Mesodermal cell (in vitro differentiated cells): ENCODE data around the gene DEDD2.

ENCODE experiments used
- H3K27ac ChIP-seq: 2 replicates; pipeline ENCODE4 v1.7.0; 2013; ENCODE audit warnings: mild to moderate bottlenecking, low read depth, low read length, moderate library complexity; ENCODE audit not compliant: severe bottlenecking
- H3K36me3 ChIP-seq: 2 replicates; pipeline ENCODE4 v1.7.1; 2013; ENCODE audit warnings: mild to moderate bottlenecking, low read length, moderate library complexity; ENCODE audit not compliant: control insufficient read depth, insufficient read depth
- H3K4me1 ChIP-seq: one replicate; pipeline ENCODE4 v1.7.1; 2013; ENCODE audit warnings: mild to moderate bottlenecking, low read length; ENCODE audit not compliant: insufficient read depth, control insufficient read depth, poor library complexity, severe bottlenecking
- H3K4me3 ChIP-seq: 2 replicates; pipeline ENCODE4 v1.7.0; 2013; ENCODE audit warnings: low read length, control low read depth, mild to moderate bottlenecking; ENCODE audit not compliant: insufficient read depth, poor library complexity, severe bottlenecking; ENCODE audit errors: extremely low read depth
- H3K9me3 ChIP-seq: 2 replicates; pipeline ENCODE4 v1.7.1; 2013; ENCODE audit warnings: mild to moderate bottlenecking, low read length, moderate library complexity; ENCODE audit not compliant: control insufficient read depth
- WGBS, 2 experiments: methylation state at CpG; one replicate each; pipeline ENCODE4 v1.1.5; 2013; ENCODE audit warnings: missing lambda C conversion rate in 2 of 2; ENCODE audit not compliant: insufficient coverage in 2 of 2; 5-methylcytosine and 5-hydroxymethylcytosine counted together

DEDD2 gene

GRCh38 chr19:42193706-42194105, 23.8 kb downstream of the DEDD2 start:
- no peaks in the 10 kb centered on the region for H3K4me1 ChIP-seq
- H3K27ac ChIP-seq = no peak overlapping the region
- H3K4me3 ChIP-seq = no peak overlapping the region
- peaks cover 11% of the 10 kb centered on the region for H3K36me3 ChIP-seq
- 88 to 100% methylated on average over 1 of the region's 3 CpGs for WGBS, 2 experiments
- H3K9me3 ChIP-seq = peaks cover 4% of the 10 kb centered on the region

GRCh38 chr19:42193294-42193693, 24.2 kb downstream of the DEDD2 start:
- Histone ChIP-seq H3K27ac (no peak overlapping the region), H3K9me3 (peaks cover 4% of the 10 kb centered on the region), H3K4me1 (no peaks in the 10 kb centered on the region), H3K4me3 (no peak overlapping the region), H3K36me3 (peaks cover 7% of the 10 kb centered on the region)
- WGBS, 2 experiments = no CpG with 5 or more reads among the region's 1 CpG

- peaks cover 4% of the 10 kb centered on the region for H3K9me3 ChIP-seq
- H3K36me3 ChIP-seq = no peaks in the 10 kb centered on the region
- H3K27ac ChIP-seq = no peak overlapping the region
- 70 to 80% methylated on average over 1 to 2 of the region's 3 CpGs for WGBS, 2 experiments
- H3K4me1 ChIP-seq = no peaks in the 10 kb centered on the region
- H3K4me3 ChIP-seq = no peak overlapping the region
These were observed 25.6 kb downstream of the DEDD2 start for GRCh38 chr19:42191855-42192254.

DNA sequence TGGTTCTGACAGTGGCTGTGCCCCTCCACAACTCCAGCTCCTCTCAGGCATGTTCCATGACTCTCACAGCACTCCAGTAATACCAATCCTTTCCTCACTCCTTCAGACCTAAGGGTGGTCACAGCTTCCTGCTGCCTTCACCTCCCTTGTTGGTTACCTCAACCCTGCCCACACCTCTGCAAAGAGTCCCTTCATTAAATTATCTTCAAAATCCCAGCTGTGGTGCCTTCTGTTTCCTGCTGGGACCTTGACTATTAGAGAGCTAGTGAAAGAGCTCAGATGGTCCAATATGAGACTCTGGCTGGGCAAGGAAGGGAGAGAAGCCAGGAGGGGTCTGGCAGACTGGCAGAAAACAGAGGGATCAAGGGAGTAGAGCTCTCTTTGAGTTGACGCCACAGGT, 26.1 kb downstream of the DEDD2 start:
- no peak overlapping the region for H3K4me3 ChIP-seq
- no peak overlapping the region for H3K27ac ChIP-seq
- whole genome bisulfite sequencing, 2 experiments = 81 to 90% methylated on average over 1 of the region's 1 CpG
- H3K36me3 ChIP-seq = no peaks in the 10 kb centered on the region
- peaks cover 4% of the 10 kb centered on the region for H3K9me3 ChIP-seq
- no peaks in the 10 kb centered on the region for H3K4me1 ChIP-seq

- Histone ChIP-seq H3K27ac (no peak overlapping the region), H3K4me1 (peaks cover 9% of the 10 kb centered on the region), H3K36me3 (no peaks in the 10 kb centered on the region), H3K4me3 (no peak overlapping the region), H3K9me3 (peaks cover 4% of the 10 kb centered on the region)
- WGBS, 2 experiments = 81 to 85% methylated on average over 3 of the region's 3 CpGs
These were observed 28.3 kb downstream of the DEDD2 start for GRCh38 chr19:42189133-42189532.

DNA sequence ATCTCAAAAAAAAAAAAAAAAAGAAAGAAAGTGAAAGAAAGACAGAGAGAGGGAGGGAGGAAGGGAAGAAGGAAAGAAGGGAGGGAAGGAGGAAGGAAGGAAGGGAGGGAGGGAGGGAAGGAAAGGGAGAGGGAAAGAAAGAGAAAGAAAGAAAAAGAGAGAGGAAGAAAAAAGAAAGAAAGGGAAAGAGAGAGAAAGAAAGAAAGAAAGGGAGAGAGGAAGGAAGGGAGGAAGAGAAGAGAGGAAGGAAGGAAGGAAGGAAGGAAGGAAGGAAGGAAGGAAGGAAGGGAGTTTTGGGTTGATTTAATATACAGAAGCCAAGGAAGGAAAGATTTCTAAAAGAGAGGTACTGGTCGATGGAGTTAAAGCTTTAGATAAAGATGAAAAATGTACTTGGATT, 28.8 kb downstream of the DEDD2 start:
- no peak overlapping the region for H3K27ac ChIP-seq
- H3K4me1 ChIP-seq = peaks cover 9% of the 10 kb centered on the region
- 86% methylated on average over 1 of the region's 1 CpG for WGBS, 2 experiments
- no peak overlapping the region for H3K4me3 ChIP-seq
- H3K36me3 ChIP-seq = no peaks in the 10 kb centered on the region
- peaks cover 4% of the 10 kb centered on the region for H3K9me3 ChIP-seq

GRCh38 chr19:42185277-42185676, 32.2 kb downstream of the DEDD2 start:
- Histone ChIP-seq H3K4me1 (peaks cover 9% of the 10 kb centered on the region), H3K4me3 (no peak overlapping the region), H3K27ac (no peak overlapping the region), H3K36me3 (no peaks in the 10 kb centered on the region), H3K9me3 (no peaks in the 10 kb centered on the region)

GRCh38 chr19:42184401-42184861, 33.0 kb downstream of the DEDD2 start:
- Histone ChIP-seq H3K4me1 (peaks cover 9% of the 10 kb centered on the region), H3K4me3 (no peak overlapping the region), H3K27ac (no peak overlapping the region), H3K9me3 (no peaks in the 10 kb centered on the region), H3K36me3 (no peaks in the 10 kb centered on the region)
- 0% methylated on average over 1 of the region's 1 CpG; no CpG with 5 or more reads in 1 of the 2 experiments for WGBS, 2 experiments

DNA sequence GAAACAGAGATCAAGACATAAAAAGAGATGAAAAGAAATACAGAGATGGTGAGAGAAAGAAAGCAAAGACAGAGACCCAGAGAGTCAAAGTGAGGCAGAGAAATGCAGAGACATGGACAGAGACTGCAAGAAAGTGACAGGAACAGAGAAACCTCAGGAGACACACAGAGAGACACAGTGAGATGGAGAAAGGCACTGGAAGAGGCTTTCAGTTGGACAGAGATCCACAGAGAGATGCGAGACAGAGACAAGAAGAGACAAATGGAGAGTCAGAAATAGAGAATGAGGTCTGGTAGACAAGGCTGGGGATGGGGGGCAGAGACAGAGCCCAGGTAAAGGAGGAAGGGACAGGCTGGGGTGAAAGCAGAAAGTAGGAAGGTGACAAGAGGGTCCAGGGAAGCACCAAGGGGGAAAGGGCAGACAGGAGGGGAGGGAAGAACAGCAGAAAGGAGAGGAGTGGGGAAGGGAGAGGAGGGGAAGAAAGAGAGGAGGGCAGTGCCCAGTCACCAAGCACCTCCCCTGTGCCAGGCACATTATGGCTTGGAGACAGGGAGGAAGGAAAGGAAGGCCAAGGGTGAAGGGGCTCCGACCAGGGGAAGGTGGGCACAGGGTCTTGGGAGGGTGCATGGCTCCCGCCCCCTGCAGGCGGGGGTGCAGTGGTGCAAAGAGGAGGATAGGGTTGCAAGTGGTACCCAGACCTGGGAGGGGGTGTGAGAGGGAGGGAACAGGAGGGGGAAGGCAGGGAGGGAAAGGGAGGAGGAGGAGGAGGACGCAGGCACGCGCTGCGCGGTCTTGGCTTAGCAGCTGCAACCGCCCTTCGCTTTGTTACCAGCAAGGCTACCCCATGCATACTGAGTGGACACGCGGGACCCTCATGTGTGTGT, 38.4 kb downstream of the DEDD2 start:
- Histone ChIP-seq H3K4me3 (no peak overlapping the region), H3K4me1 (peaks cover 7% of the 10 kb centered on the region), H3K9me3 (no peaks in the 10 kb centered on the region), H3K27ac (no peak overlapping the region), H3K36me3 (no peaks in the 10 kb centered on the region)
- 19 to 25% methylated on average over 8 of the region's 13 CpGs for WGBS, 2 experiments

- H3K4me3 ChIP-seq = no peak overlapping the region
- H3K36me3 ChIP-seq = no peaks in the 10 kb centered on the region
- WGBS, 2 experiments = 47 to 50% methylated on average over 3 of the region's 3 CpGs
- no peaks in the 10 kb centered on the region for H3K9me3 ChIP-seq
- peaks cover 7% of the 10 kb centered on the region for H3K4me1 ChIP-seq
- no peak overlapping the region for H3K27ac ChIP-seq
These were observed 39.8 kb downstream of the DEDD2 start for GRCh38 chr19:42177686-42178019.

- no peak overlapping the region for H3K27ac ChIP-seq
- H3K9me3 ChIP-seq = no peaks in the 10 kb centered on the region
- peaks cover 7% of the 10 kb centered on the region for H3K4me1 ChIP-seq
- WGBS, 2 experiments = 1% methylated on average over 27 to 29 of the region's 66 CpGs
- peak overlapping the region; percentile 34 for H3K4me3 ChIP-seq
- H3K36me3 ChIP-seq = no peaks in the 10 kb centered on the region
These were observed 40.3 kb downstream of the DEDD2 start for GRCh38 chr19:42176990-42177685.
